Skin epidermis (tissue), 12 donors: Measurements from ENCODE around the gene FXYD3.

Experiments used
- H3K27ac ChIP-seq, 21 experiments: fragments of 200-600 bp; sonication (generic) in 11 of 21; one replicate each; pipeline ENCODE4 v1.5.0; 2020; ENCODE audit warnings: mild to moderate bottlenecking in 3 of 21, inconsistent platforms in 2 of 21, moderate library complexity in 2 of 21
- H3K4me3 ChIP-seq, 7 experiments: fragments of 200-600 bp; sonication (generic) in 2 of 7; one replicate each; pipeline ENCODE4 v1.5.0; 2020; ENCODE audit warnings: inconsistent platforms in 2 of 7, mild to moderate bottlenecking in 2 of 7, moderate library complexity in 1 of 7

The FXYD3 gene

DNA sequence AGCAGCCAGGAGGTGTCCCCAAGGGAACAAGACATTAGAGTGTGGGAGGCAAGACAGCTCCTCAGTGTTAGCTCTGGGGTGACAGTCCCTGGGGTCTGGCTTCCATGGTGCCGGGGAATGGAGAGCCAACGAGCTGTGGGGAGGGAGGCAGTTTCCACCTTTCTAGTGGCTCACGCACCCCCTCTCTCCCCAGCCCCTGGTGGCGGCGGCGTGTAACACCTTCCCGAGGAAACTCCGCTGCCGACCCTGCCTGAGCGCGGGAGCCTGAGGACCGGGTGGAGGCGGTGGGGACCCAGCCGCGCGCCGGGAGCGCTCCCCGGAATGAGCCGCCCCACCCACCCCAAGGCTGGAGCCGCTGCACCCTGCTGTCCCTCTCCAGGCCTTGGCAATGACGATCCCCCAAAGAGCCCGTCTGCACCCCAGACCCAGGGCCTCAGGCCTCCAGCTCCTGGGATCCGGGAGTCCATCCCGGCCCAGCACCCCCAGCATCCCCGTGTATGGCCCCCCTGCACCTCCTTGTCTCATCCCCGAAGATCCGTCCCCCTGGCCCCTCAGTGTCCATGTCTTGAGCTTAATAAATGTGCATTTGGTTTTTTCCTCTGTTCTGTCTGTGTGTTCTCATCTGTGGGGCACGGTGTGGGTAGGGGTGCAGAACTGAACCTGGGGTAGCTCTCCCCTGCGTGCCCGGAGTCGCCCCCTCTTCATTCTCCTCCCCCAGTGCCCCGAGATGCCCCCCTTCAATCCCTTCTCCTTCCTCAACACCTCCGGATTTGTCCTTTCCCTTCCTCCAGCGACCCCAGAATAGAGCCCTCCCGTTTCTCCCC, 38.3 kb downstream of the FXYD3 start:
- H3K4me3 ChIP-seq = peak overlapping the region; percentile 51 to 75 (median 67)
- peak overlapping the region in 20 of 21 experiments; percentile 47 to 97 (median 87) for H3K27ac ChIP-seq

DNA sequence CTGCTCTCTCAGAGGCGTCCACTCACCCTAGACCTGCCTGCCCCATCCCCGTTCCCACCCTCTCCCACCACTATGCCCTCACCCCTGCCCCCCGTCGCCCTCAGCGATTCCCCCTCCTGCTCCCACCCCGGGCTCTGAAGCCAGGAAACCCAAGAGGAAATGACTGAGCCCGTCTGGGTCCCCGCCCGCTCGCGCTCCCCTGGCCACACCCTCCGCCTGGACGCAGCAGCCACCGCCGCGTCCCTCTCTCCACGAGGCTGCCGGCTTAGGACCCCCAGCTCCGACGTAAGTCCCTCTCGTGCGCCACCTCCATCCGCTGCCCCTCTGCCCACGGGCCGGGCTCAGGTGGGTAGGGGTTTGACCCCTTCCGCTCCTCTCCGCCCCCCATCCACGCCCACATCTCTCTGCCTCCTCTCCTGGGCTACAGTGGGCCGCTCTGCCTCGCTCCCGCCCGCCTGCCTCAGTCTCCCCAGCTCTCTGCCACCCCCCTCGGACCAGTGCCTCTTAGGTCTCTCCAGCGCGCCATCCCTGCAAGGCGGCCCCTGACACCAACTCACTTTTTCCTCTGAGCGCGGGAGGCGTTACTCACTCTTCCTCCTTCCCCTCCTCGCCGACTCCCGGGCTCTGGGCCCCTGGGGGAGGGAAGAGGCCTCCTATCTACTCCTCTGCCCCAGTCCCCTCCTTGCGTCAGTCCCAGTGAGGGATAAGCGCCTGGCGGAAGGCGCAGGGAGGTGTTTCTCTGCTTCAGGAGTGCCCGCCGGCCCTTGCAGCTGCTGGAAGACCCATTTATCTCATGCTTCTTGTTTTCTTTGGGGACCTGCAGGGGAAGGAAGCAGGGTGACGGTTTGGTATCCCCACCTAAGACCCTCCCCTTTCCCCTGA, 39.1 kb downstream of the FXYD3 start, which contains the start of gene FXYD5:
Gene FXYD5, plus strand, starts transcription at position 211 of the 882 bp plus-strand sequence. CDS start 816 bp downstream, outside the sequence.
- peak within 1 kb of the TSS; percentile 47 to 97 (median 87) for H3K27ac ChIP-seq
- peak within 1 kb of the TSS; percentile 51 to 75 (median 67) for H3K4me3 ChIP-seq

DNA sequence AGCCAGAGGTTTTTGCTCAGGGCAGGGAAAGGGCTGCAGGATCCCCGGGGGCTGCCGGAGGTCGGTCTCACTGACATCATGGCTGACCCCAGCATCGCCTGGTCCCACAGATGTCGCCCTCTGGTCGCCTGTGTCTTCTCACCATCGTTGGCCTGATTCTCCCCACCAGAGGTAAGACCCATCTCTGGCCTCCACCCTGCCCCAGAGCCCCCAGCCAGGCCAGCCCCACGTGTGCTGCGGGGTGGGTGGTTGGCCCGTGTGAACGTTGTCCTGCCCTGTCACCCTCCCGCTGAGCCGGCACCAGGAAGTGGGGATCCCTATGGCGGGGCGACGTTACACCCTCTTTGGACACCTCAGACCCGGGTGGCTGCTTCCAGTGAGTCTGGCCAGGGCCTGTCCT, 39.8 kb downstream of the FXYD3 start:
- peak overlapping the region; percentile 47 to 97 (median 87) for H3K27ac ChIP-seq

DNA sequence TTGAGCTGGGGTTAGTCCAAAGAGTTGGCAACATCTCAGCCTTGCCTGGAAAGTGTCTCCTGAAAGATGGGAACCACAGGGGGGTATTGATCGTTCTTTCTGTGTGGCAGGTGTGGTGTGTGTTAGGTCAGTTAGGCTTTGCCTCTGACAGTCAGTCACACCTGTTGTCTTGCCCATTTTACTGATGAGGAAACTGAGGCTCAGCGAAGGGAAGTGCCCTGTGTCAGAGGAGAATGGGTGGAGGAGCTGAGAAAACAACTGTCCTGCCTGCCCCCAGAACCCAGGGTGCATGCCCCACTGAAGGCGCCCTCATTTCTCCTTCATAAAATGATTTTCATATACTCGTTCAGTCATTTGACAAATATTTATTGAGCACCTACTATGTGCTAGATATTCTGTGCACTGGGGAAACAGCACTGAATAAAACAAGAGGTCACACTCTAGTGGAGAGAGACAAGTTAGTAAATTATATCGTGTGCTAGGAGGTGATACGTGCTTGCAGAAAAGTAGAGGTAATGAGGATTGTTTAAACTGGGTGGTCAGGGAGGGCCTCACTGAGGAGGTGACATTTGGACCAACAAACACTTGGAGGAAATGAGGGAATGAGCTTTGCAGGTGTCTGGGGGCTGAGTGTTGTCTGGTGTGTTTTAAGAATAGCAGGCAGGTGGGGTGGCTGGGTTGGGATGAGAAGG, 40.5 kb downstream of the FXYD3 start:
- peak overlapping the region; percentile 51 to 75 (median 67) for H3K4me3 ChIP-seq
- H3K27ac ChIP-seq = peak overlapping the region in 16 of 21 experiments; percentile 47 to 97 (median 87)

More for the DNA sequence above, 39.8 kb downstream of the FXYD3 start:
- H3K4me3 ChIP-seq = peak overlapping the region; percentile 51 to 75 (median 67)

DNA sequence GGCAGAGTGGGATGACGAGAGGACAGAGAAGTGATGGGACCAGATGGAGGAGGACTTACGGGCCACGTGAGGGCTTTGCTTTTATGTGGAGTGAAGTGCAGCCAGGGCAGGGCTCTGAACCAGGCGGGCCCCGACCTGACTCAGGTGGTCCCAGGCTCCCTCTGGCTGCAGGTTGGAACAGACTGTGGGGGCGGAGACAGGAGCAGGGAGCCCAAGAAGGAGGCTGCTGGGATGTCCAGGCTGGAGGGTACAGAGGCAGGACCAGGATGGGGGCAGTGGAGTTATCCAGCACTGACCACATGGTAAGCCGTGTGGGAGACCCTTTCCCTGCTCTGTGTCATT, 41.0 kb downstream of the FXYD3 start:
- Histone ChIP-seq H3K27ac (peak overlapping the region in 1 of 21 experiments; percentile 97), H3K4me3 (no peak overlapping the region)

DNA sequence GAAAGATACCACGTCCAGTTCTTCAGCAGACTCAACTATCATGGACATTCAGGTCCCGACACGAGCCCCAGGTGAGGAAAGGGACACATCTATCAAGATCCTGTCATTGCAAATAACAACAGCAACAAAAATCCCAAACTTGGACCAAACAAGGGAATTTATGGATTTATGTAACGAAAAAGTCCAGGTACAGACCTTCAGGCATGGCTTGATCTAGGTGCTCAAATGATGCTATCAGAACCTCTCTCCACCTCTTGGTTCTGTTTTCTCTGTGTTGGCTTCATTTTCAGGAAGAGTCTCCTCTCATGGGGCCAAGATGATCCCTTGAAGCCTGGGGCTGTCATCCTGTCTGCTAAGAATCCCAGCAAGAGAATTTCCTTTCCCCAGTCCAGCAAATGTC, 41.8 kb downstream of the FXYD3 start:
- no peak overlapping the region for H3K27ac ChIP-seq
- H3K4me3 ChIP-seq = no peak overlapping the region

DNA sequence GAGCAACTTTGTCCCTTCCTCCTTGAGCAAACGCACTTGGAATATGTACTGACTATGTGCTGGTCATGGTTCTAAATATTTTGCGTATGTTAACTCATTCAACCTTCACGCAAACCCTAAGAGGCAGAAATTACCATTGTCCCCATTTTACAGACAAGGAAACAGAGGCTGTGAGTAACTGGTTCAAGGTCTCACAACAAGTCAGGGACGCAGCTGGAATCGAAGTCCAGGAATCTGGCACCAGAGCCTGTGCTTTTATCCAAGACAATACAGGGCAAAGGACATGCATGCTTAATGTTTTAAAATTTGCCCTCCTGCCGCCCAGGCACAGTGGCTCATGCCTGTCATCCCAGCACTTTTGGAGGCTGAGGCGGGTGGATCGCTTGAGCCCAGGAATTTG, 44.0 kb downstream of the FXYD3 start:
- Histone ChIP-seq H3K4me3 (no peak overlapping the region), H3K27ac (no peak overlapping the region)

DNA sequence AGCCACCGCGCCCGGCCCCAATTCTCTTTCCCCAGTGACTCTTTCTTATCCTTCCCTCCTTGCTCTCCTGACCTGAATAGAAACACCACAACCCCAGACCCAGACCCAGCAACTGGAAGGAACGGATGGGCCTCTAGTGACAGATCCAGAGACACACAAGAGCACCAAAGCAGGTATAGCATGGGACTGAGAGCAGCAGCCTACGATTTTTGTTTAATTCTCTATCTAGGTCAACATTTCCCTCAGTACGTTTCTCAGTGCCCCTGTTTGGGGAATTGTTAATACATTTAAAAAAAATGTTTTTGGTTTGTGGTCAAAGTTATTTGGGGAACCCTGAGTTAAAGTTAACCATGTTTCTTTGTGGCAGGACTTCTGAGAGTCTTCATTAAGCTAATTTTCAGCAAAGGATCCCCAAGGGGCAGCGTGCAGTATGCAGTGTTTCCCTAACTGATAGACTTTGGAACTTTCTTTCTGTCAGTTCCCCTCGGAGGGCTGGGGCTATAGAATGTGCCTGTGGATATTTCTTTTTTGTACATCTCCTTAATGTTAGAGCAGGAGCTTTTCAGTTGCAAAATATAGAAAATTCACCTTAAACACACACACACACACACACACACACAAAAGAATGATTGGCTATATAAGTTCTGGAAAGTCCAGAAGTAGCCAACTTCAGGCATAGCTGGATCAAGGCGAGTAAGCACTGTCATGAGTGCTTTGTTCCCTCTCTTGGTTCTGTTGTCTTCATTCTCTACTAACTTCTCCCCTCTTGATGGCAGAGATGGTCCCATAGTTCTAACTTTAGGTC, 45.2 kb downstream of the FXYD3 start:
- H3K27ac ChIP-seq = no peak overlapping the region
- no peak overlapping the region for H3K4me3 ChIP-seq

DNA sequence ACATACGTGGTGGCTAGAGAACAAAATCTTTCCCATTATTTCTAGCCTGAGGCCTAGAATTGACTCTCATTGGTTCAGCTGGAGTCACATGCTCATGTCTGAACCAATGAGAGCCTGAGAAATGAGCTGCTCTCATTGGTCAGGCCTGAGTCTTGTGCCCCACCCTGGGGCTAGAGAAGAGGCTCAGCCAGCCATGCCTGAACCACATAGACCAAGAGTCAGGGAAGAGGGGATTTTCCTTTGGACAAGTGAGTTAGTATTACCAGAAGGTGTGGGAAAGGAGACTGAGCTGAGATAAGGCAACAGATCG, 45.8 kb downstream of the FXYD3 start:
- H3K27ac ChIP-seq = no peak overlapping the region

DNA sequence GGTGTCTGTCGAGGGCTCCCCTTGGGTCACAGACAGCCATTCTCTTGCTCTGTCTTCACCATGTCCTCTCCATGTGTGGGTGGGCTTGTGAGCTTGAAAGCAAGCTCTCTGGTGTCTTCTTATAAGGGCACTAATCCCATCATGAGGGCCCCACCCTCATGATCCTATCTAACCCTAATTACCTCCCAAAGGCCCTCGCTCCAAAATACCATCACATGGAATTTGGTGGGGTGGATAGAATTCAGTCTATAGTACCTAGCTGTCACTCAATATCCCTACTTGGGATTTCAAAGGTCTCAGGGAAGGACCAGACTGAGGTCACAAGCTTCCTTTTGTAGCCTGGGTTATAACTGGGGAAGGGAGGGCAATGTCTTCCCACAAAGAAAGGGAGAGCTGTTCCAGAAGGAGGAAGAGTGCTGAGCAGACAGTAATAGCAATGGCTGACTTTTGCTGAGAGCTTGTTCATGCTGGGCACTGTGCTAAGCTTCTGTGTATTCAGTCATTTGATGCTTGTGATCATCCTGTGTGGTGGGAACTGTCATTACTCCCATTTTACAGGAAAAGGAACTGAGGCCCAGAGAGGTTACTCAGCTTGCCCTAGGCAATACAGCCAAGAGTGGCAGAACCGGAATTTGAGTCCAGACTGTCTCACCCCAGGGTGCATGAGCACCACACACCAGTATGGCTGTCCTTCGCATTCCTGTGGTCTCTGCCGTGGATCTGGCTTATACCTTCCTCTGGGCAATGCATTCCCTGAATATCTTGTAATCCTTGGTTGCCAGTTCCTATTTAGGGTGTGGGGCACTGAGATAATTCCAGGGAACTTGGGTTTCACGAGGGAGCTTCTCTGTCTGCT, 47.1 kb downstream of the FXYD3 start:
- no peak overlapping the region for H3K4me3 ChIP-seq
- H3K27ac ChIP-seq = no peak overlapping the region

More for the DNA sequence above, 45.8 kb downstream of the FXYD3 start:
- H3K4me3 ChIP-seq = no peak overlapping the region

DNA sequence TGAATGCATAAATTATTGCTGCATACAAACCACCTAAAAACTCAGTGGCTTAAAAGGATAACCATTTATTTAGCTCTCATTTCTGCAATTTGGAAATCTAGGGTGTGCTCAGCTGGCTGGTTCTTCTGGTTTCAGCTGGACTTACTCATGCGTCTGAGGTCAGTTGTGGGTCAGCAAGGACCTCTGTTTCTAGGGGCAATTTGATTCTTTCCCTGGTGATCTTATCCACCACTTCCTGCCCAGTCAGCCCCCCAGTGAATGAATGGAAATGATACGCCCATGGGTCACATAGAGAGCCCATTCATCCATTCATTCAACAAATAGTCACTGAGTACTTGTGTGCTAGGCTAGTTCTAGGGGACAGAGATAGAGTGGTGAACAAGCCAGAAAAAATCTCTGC, 48.8 kb downstream of the FXYD3 start:
- H3K27ac ChIP-seq = no peak overlapping the region

DNA sequence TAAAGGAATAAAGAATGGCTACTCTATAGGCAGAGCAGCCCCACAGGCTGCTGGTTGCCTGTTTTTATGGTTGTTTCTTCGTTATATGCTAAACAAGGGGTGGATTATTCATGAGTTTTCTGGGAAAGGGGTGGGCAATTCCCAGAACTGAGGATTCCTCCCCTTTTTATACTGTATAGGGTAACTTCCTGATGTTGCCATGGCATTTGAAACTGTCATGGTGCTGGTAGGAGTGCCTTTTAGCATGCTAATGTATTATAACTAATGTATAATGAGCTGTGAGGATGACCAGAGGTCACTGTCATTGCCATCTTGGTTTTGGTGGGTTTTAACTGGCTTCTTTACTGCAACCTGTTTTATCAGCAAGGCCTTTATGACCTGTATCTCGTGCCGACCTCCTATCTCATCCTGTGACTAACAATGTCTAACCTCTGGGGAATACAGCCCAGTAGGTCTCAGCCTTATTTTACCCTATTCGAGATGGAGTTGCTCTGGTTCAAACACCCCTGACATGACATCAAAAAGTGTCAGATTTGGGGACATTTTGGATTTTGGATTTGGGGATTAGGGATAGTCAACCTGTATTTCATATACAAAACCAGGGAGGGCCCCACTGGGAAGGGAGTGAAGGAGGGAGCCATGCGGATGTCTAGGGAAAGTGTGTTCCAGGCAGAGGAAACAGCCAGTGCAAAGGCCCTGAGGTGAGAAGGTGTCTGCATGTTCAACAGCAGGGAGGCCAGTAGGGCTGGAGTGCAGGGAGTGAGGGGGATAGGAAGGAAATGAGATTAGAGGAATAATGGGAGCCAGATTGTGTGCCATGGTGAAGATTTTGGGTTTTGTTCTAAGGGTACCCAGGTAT, 49.8 kb downstream of the FXYD3 start:
- Histone ChIP-seq H3K4me3 (no peak overlapping the region), H3K27ac (no peak overlapping the region)

More for the DNA sequence above, 48.8 kb downstream of the FXYD3 start:
- H3K4me3 ChIP-seq = no peak overlapping the region

DNA sequence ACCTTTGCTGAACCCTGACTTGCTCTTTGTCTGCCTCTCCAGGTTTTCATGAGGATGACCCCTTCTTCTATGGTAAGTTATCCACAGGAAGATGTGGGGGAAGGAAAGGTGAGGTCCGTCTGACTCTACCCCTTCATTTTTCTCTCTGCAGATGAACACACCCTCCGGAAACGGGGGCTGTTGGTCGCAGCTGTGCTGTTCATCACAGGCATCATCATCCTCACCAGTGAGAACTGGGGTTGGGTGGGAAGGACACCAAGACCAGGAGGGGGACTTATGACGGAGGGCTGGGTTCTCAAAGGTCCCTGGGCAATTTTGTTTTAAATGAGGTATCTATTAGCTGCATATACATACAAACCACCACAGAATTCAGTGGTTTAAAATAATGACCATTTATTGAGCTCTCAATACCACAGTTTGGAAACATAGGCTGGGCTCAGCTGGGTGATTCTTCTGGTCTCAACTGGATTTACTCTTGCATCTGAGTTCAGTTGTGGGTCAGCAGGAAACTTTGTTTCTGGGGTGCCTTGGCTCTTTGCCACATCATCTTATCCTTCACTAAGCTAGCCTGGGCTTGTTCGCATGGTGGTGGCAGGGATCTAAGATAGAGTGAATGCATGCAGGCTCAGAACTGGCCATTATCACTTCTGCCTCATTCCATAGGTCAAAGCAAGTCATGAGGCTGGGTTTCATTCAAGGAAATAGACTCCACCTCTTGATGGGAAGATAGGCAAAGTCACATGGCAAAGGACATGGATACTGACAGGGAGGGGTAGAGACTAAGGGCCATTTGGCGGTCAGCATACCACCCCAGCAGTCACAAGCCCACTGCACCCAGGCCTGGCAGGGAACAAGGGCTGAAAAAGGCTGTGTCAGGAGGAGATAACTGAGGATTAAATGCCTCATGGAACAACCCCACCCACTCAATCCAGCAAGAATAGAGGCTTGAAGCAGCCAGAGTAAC, 50.8 kb downstream of the FXYD3 start:
- no peak overlapping the region for H3K4me3 ChIP-seq
- H3K27ac ChIP-seq = peak overlapping the region in 11 of 21 experiments; percentile 31 to 85 (median 63)

DNA sequence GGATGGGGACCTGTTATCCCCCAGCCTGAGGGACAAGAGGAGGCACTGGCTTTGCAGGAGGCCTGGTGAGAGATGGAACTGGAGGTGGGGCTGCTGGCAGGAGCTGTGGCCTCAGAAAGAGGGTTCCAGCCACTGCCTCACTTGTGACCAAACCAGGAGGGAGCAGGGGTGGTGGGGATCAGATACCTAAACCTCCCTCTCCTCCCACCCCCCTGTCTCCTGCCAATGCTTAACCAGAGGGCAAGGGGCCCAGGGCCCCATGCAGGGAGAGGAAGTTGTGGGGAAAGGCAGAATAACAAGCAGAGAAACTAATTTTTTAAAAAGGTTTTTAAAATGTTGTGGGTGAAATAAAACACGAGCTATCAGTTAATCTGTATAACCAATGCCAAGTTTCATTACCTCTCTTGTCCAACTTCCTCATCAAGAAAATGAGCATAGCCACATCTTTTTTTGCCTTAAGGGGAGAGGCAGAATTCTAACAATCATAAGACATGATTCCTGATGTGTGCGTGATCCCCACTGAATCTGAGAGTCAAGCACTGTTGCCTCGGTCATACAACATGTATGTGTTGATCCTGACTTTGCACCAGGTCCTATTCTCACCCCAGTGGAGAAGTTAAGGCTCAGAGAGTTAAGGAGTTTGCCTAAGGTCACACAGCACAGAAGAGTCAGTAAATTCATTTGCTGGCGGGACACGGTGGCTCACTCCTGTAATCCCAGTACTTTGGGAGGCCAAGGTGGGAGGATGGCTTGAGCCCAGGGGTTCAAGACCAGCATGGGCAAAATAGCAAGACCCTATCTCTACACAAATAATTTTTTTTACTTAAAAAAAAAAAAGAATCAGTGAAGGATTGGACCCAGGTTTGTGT, 51.9 kb downstream of the FXYD3 start:
- Histone ChIP-seq H3K27ac (peak overlapping the region in 16 of 21 experiments; percentile 7 to 85 (median 53)), H3K4me3 (no peak overlapping the region)

DNA sequence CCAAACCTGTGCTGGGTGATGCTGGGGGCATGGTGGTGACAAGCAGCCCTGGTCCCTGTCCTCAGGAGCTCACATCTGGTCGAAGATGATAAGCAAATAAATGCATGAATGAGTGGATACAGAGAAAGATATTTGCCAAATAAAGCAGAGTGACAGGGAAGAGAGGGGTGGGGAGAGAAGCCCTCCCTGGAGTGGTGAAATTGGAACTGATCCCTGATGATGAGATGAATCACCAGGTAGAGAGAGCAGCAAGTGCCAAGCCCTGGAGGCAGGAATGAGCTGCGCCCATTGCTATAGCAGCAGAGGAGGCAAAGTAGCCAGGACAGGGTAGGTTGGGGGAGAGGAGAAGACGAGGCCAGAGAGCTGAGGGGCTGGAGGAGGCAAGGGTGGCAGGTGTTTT, 52.6 kb downstream of the FXYD3 start:
- H3K27ac ChIP-seq = peak overlapping the region in 13 of 21 experiments; percentile 7 to 85 (median 49)
- H3K4me3 ChIP-seq = no peak overlapping the region
